HL-60 (cell line): Measurements from ENCODE around the gene ZNF618.

ENCODE experiments used
- DNase-seq, 2 experiments: peaks; one replicate each; pipeline ENCODE4 v3.0.0-alpha.2; 2010 to 2020; ENCODE audit warnings: low read depth in 1 of 2, low spot score in 1 of 2
- H3K27ac ChIP-seq: fragments of 250-450 bp; sonication (Bioruptor Pico); replicated peaks from 2 replicates; pipeline ENCODE4 v1.5.1; 2020; ENCODE audit warnings: mild to moderate bottlenecking, moderate library complexity
- H3K27me3 ChIP-seq: fragments of 250-450 bp; sonication (Bioruptor Pico); 2 replicates; pipeline ENCODE4 v1.5.1; 2021; ENCODE audit warnings: mild to moderate bottlenecking, moderate library complexity; ENCODE audit not compliant: insufficient read depth, poor library complexity, severe bottlenecking
- H3K4me3 ChIP-seq: replicated peaks from 2 replicates; pipeline ENCODE4 v1.5.1; 2011; ENCODE audit warnings: mild to moderate bottlenecking, control low read depth, low read length; ENCODE audit not compliant: insufficient read depth
- CTCF ChIP-seq: IDR thresholded peaks from one replicate; pipeline ENCODE4 v1.5.1; 2011; ENCODE audit warnings: low read length, control low read depth, inconsistent platforms; ENCODE audit not compliant: insufficient read depth
- GABPA ChIP-seq: IDR thresholded peaks from 2 replicates; pipeline ENCODE4 v1.6.1; 2012; ENCODE audit warnings: low read depth
- POLR2AphosphoS5 ChIP-seq: IDR thresholded peaks from 2 replicates; pipeline ENCODE4 v1.6.1; 2012; ENCODE audit warnings: low read depth
- SPI1 ChIP-seq: IDR thresholded peaks from 2 replicates; pipeline ENCODE4 v1.6.1; 2012; ENCODE audit warnings: low read depth, mild to moderate bottlenecking, borderline replicate concordance
- TF ChIP-seq, protein P1 (sequence below): IDR thresholded peaks from 2 replicates; pipeline ENCODE4 v1.6.1; 2012; ENCODE audit warnings: low read depth; ENCODE audit not compliant: insufficient replicate concordance

The ZNF618 gene

GRCh38 chr9:114057161-114057885 is 181.2 kb downstream of the ZNF618 start:
- Histone ChIP-seq H3K4me3 (no peak overlapping the region), H3K27ac (no peak overlapping the region), H3K27me3 (no peaks in the 10 kb centered on the region)
- TF ChIP-seq GABPA (no peak), CTCF (no peak), SPI1 (no peak), POLR2AphosphoS5 (no peak)
- TF ChIP-seq, protein P1, sequence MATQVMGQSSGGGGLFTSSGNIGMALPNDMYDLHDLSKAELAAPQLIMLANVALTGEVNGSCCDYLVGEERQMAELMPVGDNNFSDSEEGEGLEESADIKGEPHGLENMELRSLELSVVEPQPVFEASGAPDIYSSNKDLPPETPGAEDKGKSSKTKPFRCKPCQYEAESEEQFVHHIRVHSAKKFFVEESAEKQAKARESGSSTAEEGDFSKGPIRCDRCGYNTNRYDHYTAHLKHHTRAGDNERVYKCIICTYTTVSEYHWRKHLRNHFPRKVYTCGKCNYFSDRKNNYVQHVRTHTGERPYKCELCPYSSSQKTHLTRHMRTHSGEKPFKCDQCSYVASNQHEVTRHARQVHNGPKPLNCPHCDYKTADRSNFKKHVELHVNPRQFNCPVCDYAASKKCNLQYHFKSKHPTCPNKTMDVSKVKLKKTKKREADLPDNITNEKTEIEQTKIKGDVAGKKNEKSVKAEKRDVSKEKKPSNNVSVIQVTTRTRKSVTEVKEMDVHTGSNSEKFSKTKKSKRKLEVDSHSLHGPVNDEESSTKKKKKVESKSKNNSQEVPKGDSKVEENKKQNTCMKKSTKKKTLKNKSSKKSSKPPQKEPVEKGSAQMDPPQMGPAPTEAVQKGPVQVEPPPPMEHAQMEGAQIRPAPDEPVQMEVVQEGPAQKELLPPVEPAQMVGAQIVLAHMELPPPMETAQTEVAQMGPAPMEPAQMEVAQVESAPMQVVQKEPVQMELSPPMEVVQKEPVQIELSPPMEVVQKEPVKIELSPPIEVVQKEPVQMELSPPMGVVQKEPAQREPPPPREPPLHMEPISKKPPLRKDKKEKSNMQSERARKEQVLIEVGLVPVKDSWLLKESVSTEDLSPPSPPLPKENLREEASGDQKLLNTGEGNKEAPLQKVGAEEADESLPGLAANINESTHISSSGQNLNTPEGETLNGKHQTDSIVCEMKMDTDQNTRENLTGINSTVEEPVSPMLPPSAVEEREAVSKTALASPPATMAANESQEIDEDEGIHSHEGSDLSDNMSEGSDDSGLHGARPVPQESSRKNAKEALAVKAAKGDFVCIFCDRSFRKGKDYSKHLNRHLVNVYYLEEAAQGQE = no peak
- DNase-seq = no peak

DNA sequence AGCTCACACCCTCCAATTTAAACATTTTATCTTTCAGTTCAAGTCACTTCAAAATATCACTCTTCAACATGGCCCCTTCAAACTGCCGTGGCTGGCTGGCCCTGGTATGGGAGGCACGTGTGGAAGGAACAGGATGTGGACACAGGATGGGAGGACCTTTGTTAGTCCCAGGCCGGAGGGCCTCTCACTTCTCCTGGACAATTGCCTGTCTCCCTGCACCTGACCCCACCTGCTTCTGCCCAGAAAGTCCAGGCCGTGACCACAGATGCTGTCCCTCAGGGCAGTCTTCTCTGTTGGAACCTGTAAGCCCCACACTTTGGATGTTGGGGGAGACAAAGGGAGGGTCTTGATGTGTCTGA is 182.6 kb downstream of the ZNF618 start:
- H3K27ac ChIP-seq = no peak overlapping the region
- H3K27me3 ChIP-seq = no peaks in the 10 kb centered on the region
- no peak for TF ChIP-seq GABPA
- no peak for TF ChIP-seq CTCF
- TF ChIP-seq POLR2AphosphoS5 = no peak
- TF ChIP-seq, protein P1 = no peak
- no peak for TF ChIP-seq SPI1
- H3K4me3 ChIP-seq = no peak overlapping the region
- no peak for DNase-seq

DNA sequence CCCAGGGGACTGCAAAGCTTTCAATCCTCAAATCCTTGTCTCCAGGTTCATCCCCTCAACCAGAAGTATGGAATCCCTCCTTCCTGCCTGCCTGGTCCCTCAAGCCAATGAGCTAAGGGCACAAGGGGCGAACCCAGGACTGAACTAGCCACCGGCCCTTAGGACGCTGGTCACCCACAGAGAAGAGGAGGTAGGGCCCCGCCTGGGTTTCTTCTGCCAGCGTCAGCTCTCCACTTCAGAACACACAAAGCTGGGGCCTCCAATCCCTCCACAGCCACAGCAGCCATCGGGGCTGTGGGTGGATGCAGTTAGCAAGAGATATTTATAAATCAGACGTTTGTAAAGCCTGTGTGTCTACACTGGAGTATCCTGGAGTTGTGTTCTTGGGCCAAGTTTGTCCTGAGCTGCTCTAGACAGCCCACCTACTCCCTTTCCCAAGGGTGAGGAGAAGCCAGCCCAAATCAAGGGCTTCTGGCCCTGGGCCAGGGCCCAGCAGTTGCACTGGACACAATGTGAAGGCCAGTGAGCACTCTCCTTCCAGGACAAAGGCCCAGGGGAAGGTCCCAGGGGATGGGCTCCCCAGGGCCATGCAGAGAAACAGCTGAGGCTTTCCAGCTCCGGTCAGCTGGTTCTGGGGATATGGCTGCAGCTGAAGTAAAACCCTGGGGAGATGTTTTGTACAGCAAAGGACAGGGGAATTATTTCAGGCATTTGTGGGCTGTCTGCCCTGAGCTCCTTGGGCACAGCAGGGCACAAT is 183.1 kb downstream of the ZNF618 start:
- TF ChIP-seq, protein P1 = no peak
- TF ChIP-seq SPI1 (no peak), POLR2AphosphoS5 (no peak), CTCF (no peak), GABPA (no peak)
- no peaks in the 10 kb centered on the region for H3K27me3 ChIP-seq
- no peak overlapping the region for H3K4me3 ChIP-seq
- no peak for DNase-seq
- no peak overlapping the region for H3K27ac ChIP-seq
